HCT116 (cell line): Measurements from ENCODE around the gene CD24.

Source experiments
- CEBPB ChIP-seq: IDR thresholded peaks from 2 replicates; pipeline ENCODE4 v1.6.1; 2012; ENCODE audit warnings: low read depth
- CTCF ChIP-seq, 3 experiments: fragments of 200-600 bp in 1 of 3; sonication (generic) in 1 of 3; IDR thresholded peaks in 2 of 3; conservative IDR thresholded peaks in 1 of 3; 2 replicates each; pipeline ENCODE4 v1.5.1; 2012 to 2017; ENCODE audit warnings: low read depth in 2 of 3, low read length in 2 of 3, antibody characterized with exemption in 1 of 3, borderline replicate concordance in 1 of 3, control low read depth in 1 of 3, mild to moderate bottlenecking in 1 of 3, mixed read lengths in 1 of 3, mixed run types in 1 of 3, moderate library complexity in 1 of 3; ENCODE audit not compliant: insufficient read depth in 1 of 3
- EZH2 ChIP-seq: fragments of 200-600 bp; sonication (generic); IDR thresholded peaks from 2 replicates; pipeline ENCODE4 v1.6.1; 2017; ENCODE audit warnings: antibody characterized with exemption, mixed run types
- EZH2phosphoT487 ChIP-seq: fragments of 200-600 bp; IDR thresholded peaks from 2 replicates; pipeline ENCODE4 v1.6.1; 2018; ENCODE audit warnings: antibody characterized with exemption, borderline replicate concordance
- POLR2A ChIP-seq: IDR thresholded peaks from 2 replicates; pipeline ENCODE4 v1.7.0; 2011; ENCODE audit warnings: borderline replicate concordance; ENCODE audit not compliant: insufficient read depth, insufficient read length; ENCODE audit errors: extremely low read depth
- POLR2AphosphoS5 ChIP-seq: IDR thresholded peaks from 2 replicates; pipeline ENCODE4 v1.6.1; 2011; ENCODE audit warnings: mild to moderate bottlenecking, low read depth, low read length, moderate library complexity
- RAD21 ChIP-seq: IDR thresholded peaks from 2 replicates; pipeline ENCODE4 v1.6.1; 2012; ENCODE audit warnings: low read depth, mild to moderate bottlenecking
- ZNF274 ChIP-seq: fragments of 200-500 bp; sonication (Bioruptor generic); IDR thresholded peaks from 2 replicates; pipeline ENCODE4 v1.6.1; 2014; ENCODE audit warnings: mild to moderate bottlenecking, low read depth, low read length, inconsistent platforms
- TF ChIP-seq, protein P1 (sequence below): IDR thresholded peaks from 2 replicates; pipeline ENCODE4 v1.6.1; 2012

- TF ChIP-seq CTCF (IDR thresholded peaks at IDR 0.05 in 2 of 3, conservative IDR thresholded peaks at IDR 0.05 in 1 of 3; ENCODE audit: borderline replicate concordance in 1 of 3, insufficient read depth in 1 of 3, low read depth in 2 of 3, low read length in 2 of 3) = no peak
- no peak for TF ChIP-seq POLR2A
- TF ChIP-seq POLR2AphosphoS5 = no peak
- TF ChIP-seq EZH2phosphoT487 = no peak
- TF ChIP-seq, protein P1, sequence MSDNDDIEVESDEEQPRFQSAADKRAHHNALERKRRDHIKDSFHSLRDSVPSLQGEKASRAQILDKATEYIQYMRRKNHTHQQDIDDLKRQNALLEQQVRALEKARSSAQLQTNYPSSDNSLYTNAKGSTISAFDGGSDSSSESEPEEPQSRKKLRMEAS = no peak
- no peak for TF ChIP-seq RAD21
- TF ChIP-seq ZNF274 = no peak
- TF ChIP-seq CEBPB = no peak
- TF ChIP-seq EZH2 = no peak
Measured at GRCh38 chr6:106973836-106974335, 643 bp downstream of the CD24 start.
